DOHH2 (cell line): ENCODE data around the gene CNIH2.

Source experiments
- H3F3A ChIP-seq: fragments of 200-600 bp; sonication (generic), shearing (Covaris generic); 2 replicates; pipeline ENCODE4 v1.6.0; 2016; ENCODE audit warnings: antibody characterized with exemption, mild to moderate bottlenecking; ENCODE audit not compliant: control insufficient read depth, insufficient read depth
- H3K27ac ChIP-seq: fragments of 200-600 bp; sonication (generic); 2 replicates; pipeline ENCODE4 v1.5.1; 2014; ENCODE audit warnings: low read depth, mild to moderate bottlenecking, low read length, moderate library complexity
- H3K27me3 ChIP-seq: fragments of 200-600 bp; sonication (generic); 2 replicates; pipeline ENCODE4 v1.6.1; 2014; ENCODE audit warnings: mild to moderate bottlenecking, low read length, mixed read lengths; ENCODE audit not compliant: control insufficient read depth
- H3K36me3 ChIP-seq: fragments of 200-600 bp; sonication (generic); 2 replicates; pipeline ENCODE4 v1.6.1; 2014; ENCODE audit warnings: mild to moderate bottlenecking, low read length, moderate library complexity, mixed read lengths; ENCODE audit not compliant: control insufficient read depth
- H3K4me1 ChIP-seq: fragments of 200-600 bp; sonication (generic); 2 replicates; pipeline ENCODE4 v1.6.1; 2014; ENCODE audit warnings: mild to moderate bottlenecking, low read length, mixed read lengths; ENCODE audit not compliant: control insufficient read depth
- H3K4me2 ChIP-seq: fragments of 200-600 bp; sonication (generic); 2 replicates; pipeline ENCODE4 v1.6.0; 2014; ENCODE audit warnings: mild to moderate bottlenecking, low read length, moderate library complexity
- H3K4me3 ChIP-seq: fragments of 200-600 bp; sonication (generic); 2 replicates; pipeline ENCODE4 v1.5.1; 2014; ENCODE audit warnings: mild to moderate bottlenecking, low read length, mixed read lengths
- H3K79me2 ChIP-seq: fragments of 200-600 bp; sonication (generic); 2 replicates; pipeline ENCODE4 v1.6.1; 2014; ENCODE audit warnings: mild to moderate bottlenecking, low read length, mixed read lengths; ENCODE audit not compliant: control insufficient read depth
- H3K9me2 ChIP-seq: fragments of 200-600 bp; sonication (generic); replicated peaks from 2 replicates; pipeline ENCODE4 v1.6.1; 2014; ENCODE audit warnings: mild to moderate bottlenecking, low read length, mixed read lengths; ENCODE audit not compliant: control insufficient read depth
- H3K9me3 ChIP-seq: fragments of 200-600 bp; sonication (generic); 2 replicates; pipeline ENCODE4 v1.6.1; 2014; ENCODE audit warnings: antibody characterized with exemption, low read length, mixed read lengths; ENCODE audit not compliant: control insufficient read depth, insufficient read depth
- H4K20me1 ChIP-seq: fragments of 200-600 bp; sonication (generic); 2 replicates; pipeline ENCODE4 v1.6.0; 2014; ENCODE audit warnings: low read depth, mild to moderate bottlenecking, antibody characterized with exemption, low read length, moderate library complexity; ENCODE audit not compliant: control insufficient read depth, insufficient read depth
- EZH2phosphoT487 ChIP-seq: fragments of 200-600 bp; sonication (generic); IDR thresholded peaks from 2 replicates; pipeline ENCODE4 v1.6.1; 2017; ENCODE audit warnings: borderline replicate concordance, mild to moderate bottlenecking, antibody characterized with exemption, low read length, moderate library complexity, mixed read lengths
- TF ChIP-seq, protein P1 (sequence below): fragments of 200-600 bp; sonication (generic); IDR thresholded peaks from one replicate; pipeline ENCODE4 v1.5.1; 2014; ENCODE audit warnings: antibody characterized with exemption, mild to moderate bottlenecking, low read depth, low read length; ENCODE audit not compliant: poor library complexity, severe bottlenecking

CNIH2 gene

DNA sequence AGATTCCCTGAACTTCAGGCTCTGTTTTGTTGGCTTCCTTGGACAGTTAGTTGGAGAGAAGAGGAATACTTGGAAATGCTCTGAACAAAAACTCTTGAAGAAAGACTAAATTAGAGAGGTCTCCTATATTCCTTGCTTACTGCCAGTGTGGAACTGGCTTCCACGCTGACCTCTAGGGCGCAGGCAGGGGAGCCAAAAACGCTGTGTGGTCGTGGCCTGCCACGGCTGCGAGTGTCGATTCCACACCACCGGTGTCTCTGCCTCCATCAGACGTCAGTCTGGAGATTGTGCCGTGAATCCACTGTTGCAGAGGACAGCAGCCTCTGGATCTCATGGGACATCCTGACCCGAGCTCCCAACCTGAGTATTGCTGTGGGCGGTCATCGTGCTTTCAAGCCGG lies 47.0 kb upstream of the CNIH2 start:
- no peaks in the 10 kb centered on the region for H3K79me2 ChIP-seq
- no peaks in the 10 kb centered on the region for H3K9me3 ChIP-seq
- TF ChIP-seq, protein P1, sequence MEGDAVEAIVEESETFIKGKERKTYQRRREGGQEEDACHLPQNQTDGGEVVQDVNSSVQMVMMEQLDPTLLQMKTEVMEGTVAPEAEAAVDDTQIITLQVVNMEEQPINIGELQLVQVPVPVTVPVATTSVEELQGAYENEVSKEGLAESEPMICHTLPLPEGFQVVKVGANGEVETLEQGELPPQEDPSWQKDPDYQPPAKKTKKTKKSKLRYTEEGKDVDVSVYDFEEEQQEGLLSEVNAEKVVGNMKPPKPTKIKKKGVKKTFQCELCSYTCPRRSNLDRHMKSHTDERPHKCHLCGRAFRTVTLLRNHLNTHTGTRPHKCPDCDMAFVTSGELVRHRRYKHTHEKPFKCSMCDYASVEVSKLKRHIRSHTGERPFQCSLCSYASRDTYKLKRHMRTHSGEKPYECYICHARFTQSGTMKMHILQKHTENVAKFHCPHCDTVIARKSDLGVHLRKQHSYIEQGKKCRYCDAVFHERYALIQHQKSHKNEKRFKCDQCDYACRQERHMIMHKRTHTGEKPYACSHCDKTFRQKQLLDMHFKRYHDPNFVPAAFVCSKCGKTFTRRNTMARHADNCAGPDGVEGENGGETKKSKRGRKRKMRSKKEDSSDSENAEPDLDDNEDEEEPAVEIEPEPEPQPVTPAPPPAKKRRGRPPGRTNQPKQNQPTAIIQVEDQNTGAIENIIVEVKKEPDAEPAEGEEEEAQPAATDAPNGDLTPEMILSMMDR = no peak
- no peak for TF ChIP-seq EZH2phosphoT487
- H3K4me3 ChIP-seq = no peak overlapping the region
- H3K27ac ChIP-seq = no peak overlapping the region
- no peaks in the 10 kb centered on the region; the same call in 1 of the 2 replicates for H3F3A ChIP-seq
- H3K27me3 ChIP-seq = no peaks in the 10 kb centered on the region
- no peak overlapping the region for H3K4me2 ChIP-seq
- no peaks in the 10 kb centered on the region for H3K4me1 ChIP-seq
- H3K9me2 ChIP-seq = no peaks in the 10 kb centered on the region
- H3K36me3 ChIP-seq = peaks cover 37% of the 10 kb centered on the region
- no peaks in the 10 kb centered on the region for H4K20me1 ChIP-seq

DNA sequence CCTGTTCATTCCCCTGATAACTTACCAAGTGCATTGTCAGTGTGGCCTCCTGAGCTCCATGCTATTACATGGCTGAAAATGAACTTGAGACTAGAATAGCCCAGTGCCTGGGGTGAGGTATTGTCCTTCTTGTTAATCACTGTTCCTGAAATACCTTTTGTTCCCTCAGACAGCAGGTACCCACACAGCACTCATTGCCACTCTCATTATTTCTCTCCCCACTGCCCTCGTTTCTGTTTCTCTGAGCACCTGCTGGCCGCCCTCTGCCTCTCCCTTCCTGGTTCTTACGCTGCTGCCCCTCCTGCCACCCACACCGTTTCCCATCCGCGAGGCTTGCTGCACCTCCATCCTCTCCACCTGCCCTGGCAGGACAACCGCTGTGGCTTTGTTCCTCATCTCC lies 46.4 kb upstream of the CNIH2 start:
- Histone ChIP-seq H3F3A (no peaks in the 10 kb centered on the region; the same call in 1 of the 2 replicates), H3K79me2 (no peaks in the 10 kb centered on the region), H3K36me3 (peaks cover 41% of the 10 kb centered on the region), H3K9me3 (no peaks in the 10 kb centered on the region), H3K27ac (no peak overlapping the region), H4K20me1 (no peaks in the 10 kb centered on the region), H3K4me2 (no peak overlapping the region), H3K9me2 (no peaks in the 10 kb centered on the region), H3K4me3 (no peak overlapping the region), H3K27me3 (no peaks in the 10 kb centered on the region), H3K4me1 (no peaks in the 10 kb centered on the region)
- no peak for TF ChIP-seq EZH2phosphoT487
- TF ChIP-seq, protein P1 = no peak

DNA sequence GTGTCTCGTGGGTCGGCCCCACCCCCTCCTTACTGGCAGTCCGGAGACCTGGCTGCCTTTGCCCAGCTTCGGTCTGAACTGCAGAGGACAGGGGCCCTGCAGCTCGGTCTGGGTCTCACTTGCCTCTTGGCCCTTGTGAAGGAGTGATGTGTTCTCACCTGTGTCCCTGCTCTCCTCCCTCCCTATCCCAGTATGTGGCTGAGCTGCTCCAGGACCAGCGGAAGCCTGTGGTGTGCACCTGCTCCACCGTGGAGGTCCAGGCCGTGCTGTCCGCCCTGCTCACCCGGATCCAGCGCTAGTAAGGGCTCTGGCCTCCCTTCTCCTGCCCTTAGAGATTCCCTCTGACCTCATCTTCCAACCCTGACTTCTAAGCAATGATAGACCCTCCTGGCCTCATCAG lies 45.2 kb upstream of the CNIH2 start:
- no peak for TF ChIP-seq EZH2phosphoT487
- TF ChIP-seq, protein P1 = no peak
- no peaks in the 10 kb centered on the region for H3K9me3 ChIP-seq
- H3F3A ChIP-seq = no peaks in the 10 kb centered on the region; the same call in 1 of the 2 replicates
- H3K4me1 ChIP-seq = no peaks in the 10 kb centered on the region
- H3K36me3 ChIP-seq = peaks cover 36% of the 10 kb centered on the region
- H3K27me3 ChIP-seq = no peaks in the 10 kb centered on the region
- no peaks in the 10 kb centered on the region for H3K9me2 ChIP-seq
- no peak overlapping the region for H3K4me2 ChIP-seq
- no peak overlapping the region for H3K4me3 ChIP-seq
- no peak overlapping the region for H3K27ac ChIP-seq
- no peaks in the 10 kb centered on the region for H4K20me1 ChIP-seq
- no peaks in the 10 kb centered on the region for H3K79me2 ChIP-seq
